Measurements from ENCODE around the gene NT5DC1.

GRCh38 chr6:116176596-116176995, 75.9 kb downstream of the NT5DC1 start:
- no peak for TF ChIP-seq CTCF (IDR thresholded peaks at IDR 0.05)
- TF ChIP-seq POLR2A (IDR thresholded peaks at IDR 0.05) = no peak
- TF ChIP-seq EP300 (IDR thresholded peaks at IDR 0.05) = no peak
